GM23338 (cell line): ENCODE results near the gene AFF2. TPM values are rescaled to one million over a fixed set of nuclear protein-coding genes. Genes with fewer than 3 reads are reported as not detected.

Source experiments
- ATAC-seq: fragments of 200-7000 bp; cut with Tn5 transposase; 3 replicates; pipeline ENCODE4 v1.9.1; 2020
- DNase-seq: peaks from one replicate; pipeline ENCODE4 v3.0.0-alpha.2; 2015; ENCODE audit warnings: low spot score
- H2AFZ ChIP-seq: fragments of 200-600 bp; sonication (generic); 2 replicates; pipeline ENCODE4 v1.8.0; 2016; ENCODE audit warnings: antibody characterized with exemption, mild to moderate bottlenecking, moderate library complexity
- H3F3A ChIP-seq: fragments of 200-600 bp; sonication (generic); replicated peaks from 2 replicates; pipeline ENCODE4 v1.8.0; 2017; ENCODE audit warnings: antibody characterized with exemption, mixed run types, low read depth
- H3K27ac ChIP-seq: fragments of 200-600 bp; sonication (generic); 2 replicates; pipeline ENCODE4 v1.6.1; 2016; ENCODE audit warnings: low read depth
- H3K27me3 ChIP-seq: fragments of 200-600 bp; sonication (generic); 2 replicates; pipeline ENCODE4 v1.8.0; 2016; ENCODE audit warnings: mild to moderate bottlenecking, mixed run types, moderate library complexity; ENCODE audit not compliant: insufficient read depth
- H3K36me3 ChIP-seq: fragments of 200-600 bp; sonication (generic); 2 replicates; pipeline ENCODE4 v1.8.0; 2016; ENCODE audit warnings: mild to moderate bottlenecking; ENCODE audit not compliant: insufficient read depth
- H3K4me1 ChIP-seq: fragments of 200-600 bp; sonication (generic); 2 replicates; pipeline ENCODE4 v1.8.0; 2016; ENCODE audit warnings: mild to moderate bottlenecking, moderate library complexity; ENCODE audit not compliant: insufficient read depth
- H3K4me2 ChIP-seq: fragments of 200-600 bp; sonication (generic); 2 replicates; pipeline ENCODE4 v1.7.1; 2017; ENCODE audit warnings: mixed run types
- H3K4me3 ChIP-seq: fragments of 200-600 bp; sonication (generic); 2 replicates; pipeline ENCODE4 v1.6.1; 2016; ENCODE audit warnings: mixed run types
- H3K79me2 ChIP-seq: fragments of 200-600 bp; sonication (generic); replicated peaks from 2 replicates; pipeline ENCODE4 v1.8.0; 2017; ENCODE audit warnings: mild to moderate bottlenecking; ENCODE audit not compliant: insufficient read depth
- H3K9me2 ChIP-seq: fragments of 200-600 bp; sonication (generic); 2 replicates; pipeline ENCODE4 v1.8.0; 2017; ENCODE audit not compliant: insufficient read depth
- H4K20me1 ChIP-seq: fragments of 200-600 bp; sonication (generic); replicated peaks from 2 replicates; pipeline ENCODE4 v1.8.0; 2017; ENCODE audit warnings: mild to moderate bottlenecking; ENCODE audit not compliant: insufficient read depth
- H3K27ac Mint-ChIP-seq: 2 replicates; pipeline ENCODE4 v1.8.0; 2020; ENCODE audit warnings: inconsistent platforms, mild to moderate bottlenecking, moderate library complexity, mixed read lengths
- H3K27me3 Mint-ChIP-seq: 3 replicates; pipeline ENCODE4 v1.8.0; 2022; ENCODE audit warnings: low read depth, mild to moderate bottlenecking, moderate library complexity, mixed read lengths, inconsistent platforms; ENCODE audit not compliant: insufficient read depth, poor library complexity
- H3K36me3 Mint-ChIP-seq: 3 replicates; pipeline ENCODE4 v1.8.0; 2021; ENCODE audit warnings: low read depth, mild to moderate bottlenecking, inconsistent platforms, moderate library complexity, mixed read lengths
- H3K4me1 Mint-ChIP-seq: 3 replicates; pipeline ENCODE4 v1.8.0; 2020; ENCODE audit warnings: mild to moderate bottlenecking, inconsistent platforms, mixed read lengths
- H3K4me3 Mint-ChIP-seq: 3 replicates; pipeline ENCODE4 v1.8.0; 2021; ENCODE audit warnings: moderate library complexity, mild to moderate bottlenecking, inconsistent platforms, mixed read lengths
- H3K9me3 Mint-ChIP-seq: 3 replicates; pipeline ENCODE4 v1.8.0; 2020; ENCODE audit warnings: moderate library complexity, mild to moderate bottlenecking, inconsistent platforms, mixed read lengths
- CREB1 ChIP-seq: fragments of 250-450 bp; sonication (Bioruptor Pico); IDR thresholded peaks from 2 replicates; pipeline ENCODE4 v1.5.0; 2020; ENCODE audit warnings: low read depth, mild to moderate bottlenecking, moderate library complexity
- EZH2 ChIP-seq: fragments of 200-600 bp; sonication (generic); IDR thresholded peaks from one replicate; pipeline ENCODE4 v1.8.0; 2017; ENCODE audit warnings: antibody characterized with exemption, mild to moderate bottlenecking, low read depth; ENCODE audit not compliant: unreplicated experiment
- EZH2phosphoT487 ChIP-seq: fragments of 200-600 bp; sonication (generic); IDR thresholded peaks from one replicate; pipeline ENCODE4 v1.8.1; 2018; ENCODE audit warnings: antibody characterized with exemption; ENCODE audit not compliant: unreplicated experiment
- JUNB ChIP-seq: IDR thresholded peaks from one replicate; pipeline ENCODE4 v1.6.1; 2016; ENCODE audit warnings: antibody characterized with exemption; ENCODE audit not compliant: unreplicated experiment
- STAT1 ChIP-seq: IDR thresholded peaks from one replicate; pipeline ENCODE4 v1.6.1; 2016; ENCODE audit warnings: antibody characterized with exemption; ENCODE audit not compliant: unreplicated experiment
- ZNF114 ChIP-seq: fragments of 250-450 bp; sonication (Bioruptor Pico); IDR thresholded peaks from 2 replicates; pipeline ENCODE4 v1.5.0; 2020; ENCODE audit warnings: mild to moderate bottlenecking, moderate library complexity
- ZNF462 ChIP-seq: fragments of 250-450 bp; sonication (Bioruptor Pico); IDR thresholded peaks from 2 replicates; pipeline ENCODE4 v1.5.0; 2020; ENCODE audit warnings: mild to moderate bottlenecking, moderate library complexity
- polyA plus RNA-seq: library from polyadenylated mRNA; unstranded; fragments of >200 nt; fragmentation: Nextera tagmentation; extraction: Ambion mirVana; gene quantifications from 2 replicates; pipeline ENCODE4 v1.2.1, GENCODE V29; 2016
- total RNA-seq: library from RNA; depleted of rRNA; stranded (reverse); fragments of >200 nt; shearing (Covaris generic); gene quantifications from 2 replicates; pipeline ENCODE4 v1.2.3, GENCODE V29; 2014

Gene AFF2
- total and polyA plus RNA-seq, 2 experiments from 2014 or later, result 1.6 to 5.8 TPM

DNA sequence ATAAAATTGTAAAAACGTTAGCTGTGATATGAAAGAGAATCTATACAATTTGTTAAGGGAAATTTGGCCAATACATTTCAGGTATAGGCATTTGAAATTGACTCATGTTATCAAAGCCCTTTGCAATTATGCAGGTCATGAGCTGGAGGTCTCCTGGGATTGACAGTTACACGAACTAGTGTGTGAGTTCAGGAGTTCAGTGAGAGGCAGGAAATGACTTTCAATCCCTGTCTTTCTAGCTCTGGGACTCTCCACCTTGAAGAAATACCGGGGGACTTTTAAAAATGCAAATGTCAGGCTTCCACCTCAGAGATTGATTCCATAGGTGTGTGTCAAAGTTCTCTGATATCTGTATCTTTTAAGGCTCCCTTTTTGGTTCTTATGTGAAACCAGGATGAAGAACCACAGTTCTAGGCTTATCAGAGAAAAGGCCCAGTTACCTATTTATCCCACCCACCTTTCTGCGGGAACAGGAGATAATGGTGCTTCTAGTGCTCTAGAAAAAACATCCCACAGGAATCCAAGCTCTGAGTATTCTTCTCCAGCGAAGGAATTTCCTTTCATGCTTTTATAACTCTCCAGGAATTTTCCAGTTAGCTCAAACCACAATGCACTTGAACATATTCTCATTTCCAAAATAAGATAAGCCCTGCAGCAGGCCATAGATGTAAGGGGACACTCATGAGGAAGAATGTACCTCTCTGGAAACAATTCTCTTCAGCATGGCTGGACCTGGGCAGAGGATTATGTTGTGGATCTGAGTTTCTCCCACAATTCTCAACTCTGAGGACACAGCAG lies 503.6 kb downstream of the AFF2 start:
- no peak overlapping the region for H3K27ac Mint-ChIP-seq
- Histone ChIP-seq H3K36me3 (no peaks in the 10 kb centered on the region), H3K9me2 (no peaks in the 10 kb centered on the region), H3K4me2 (no peak overlapping the region), H3K27ac (no peak overlapping the region), H3K4me1 (no peaks in the 10 kb centered on the region), H3K27me3 (no peaks in the 10 kb centered on the region), H3F3A (no peaks in the 10 kb centered on the region), H4K20me1 (no peaks in the 10 kb centered on the region), H3K4me3 (no peak overlapping the region), H2AFZ (no peak overlapping the region), H3K79me2 (no peaks in the 10 kb centered on the region)
- peaks cover 2% of the 10 kb centered on the region; the same call in 1 of the 3 replicates for H3K4me1 Mint-ChIP-seq
- H3K27me3 Mint-ChIP-seq, result no peaks in the 10 kb centered on the region
- TF ChIP-seq EZH2 (no peak), STAT1 (no peak), ZNF114 (CRISPR knock-in tag) (no peak), JUNB (no peak), CREB1 (CRISPR knock-in tag) (no peak), EZH2phosphoT487 (no peak), ZNF462 (CRISPR knock-in tag) (no peak)
- ATAC-seq (no peak), DNase-seq (no peak)
- H3K9me3 Mint-ChIP-seq, result no peaks in the 10 kb centered on the region
- H3K4me3 Mint-ChIP-seq, result no peak overlapping the region
- no peaks in the 10 kb centered on the region for H3K36me3 Mint-ChIP-seq
